HG02885 (cell line): ENCODE results near the gene ERI3.
A peak's percentile ranks its signal among the peaks of the same experiment; 100 is the strongest.

ENCODE experiments used
- ATAC-seq: cut with Tn5 transposase; IDR thresholded peaks from one replicate; pipeline ENCODE4 v1.9.1; 2021; ENCODE audit warnings: mild to moderate bottlenecking; ENCODE audit not compliant: unreplicated experiment, poor library complexity

ERI3 gene

GRCh38 chr1:44242746-44243145 lies 112.3 kb downstream of the ERI3 start:
- ATAC-seq: no peak

DNA sequence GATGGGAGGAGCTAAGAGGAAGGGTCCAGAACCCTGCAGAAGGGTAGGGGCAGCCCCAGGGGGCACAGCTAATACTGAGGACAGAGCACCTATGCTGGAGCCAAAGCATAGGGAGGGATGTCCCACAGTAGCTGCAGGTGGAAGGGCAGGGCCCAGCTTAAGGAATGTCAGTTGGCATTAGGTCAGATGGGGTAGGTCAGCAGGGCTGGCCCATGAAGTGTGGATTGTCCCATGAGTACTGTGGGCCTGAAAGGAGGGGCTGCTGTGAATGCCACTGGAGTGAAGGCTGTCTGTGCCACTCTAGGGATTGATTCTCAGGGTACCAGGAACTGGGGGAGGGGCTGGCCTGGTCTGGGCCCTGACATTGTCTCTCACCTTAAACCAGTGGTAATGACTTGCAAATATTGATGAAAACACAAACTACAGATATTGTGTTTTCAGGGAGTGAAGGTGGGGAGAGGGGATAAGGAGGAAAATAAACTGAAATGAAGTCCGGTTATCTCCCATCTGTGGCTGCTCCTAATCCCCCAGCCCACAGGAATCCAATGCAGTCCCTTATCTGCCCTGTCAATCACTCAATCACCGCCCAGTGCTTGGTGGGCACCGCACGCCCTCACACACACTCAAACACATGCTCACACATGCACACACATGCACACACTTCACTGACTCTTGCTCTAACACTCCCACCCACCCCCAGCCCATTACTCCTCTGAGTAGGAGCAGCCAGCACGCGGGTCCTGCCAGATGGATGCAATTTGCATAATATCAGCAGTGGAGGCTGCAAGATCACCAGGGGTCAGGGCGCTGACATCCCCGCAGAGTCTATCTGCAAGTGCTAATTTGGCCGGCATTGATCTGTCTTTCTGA lies 114.0 kb downstream of the ERI3 start:
- no peak for ATAC-seq

DNA sequence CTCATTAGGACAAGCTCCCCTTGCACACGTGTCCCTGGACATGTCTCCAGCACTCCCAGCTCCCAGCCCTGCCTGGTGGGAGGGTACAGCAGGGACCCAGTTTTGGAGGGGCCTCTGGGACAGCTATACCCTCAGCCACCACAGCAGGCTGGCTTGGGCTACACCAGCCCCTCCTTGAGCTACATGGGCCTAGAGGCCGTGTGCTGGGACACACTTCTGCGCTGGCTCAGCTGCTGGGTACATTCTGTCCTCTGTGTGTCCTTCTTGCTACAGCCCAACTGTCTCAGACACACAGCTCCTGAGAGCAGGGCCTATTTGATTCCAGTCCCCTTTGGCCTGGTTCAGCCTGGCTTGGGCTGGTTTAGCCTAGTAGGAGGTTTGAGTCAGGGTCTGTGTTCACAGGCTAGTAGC lies 115.1 kb downstream of the ERI3 start:
- no peak for ATAC-seq

DNA sequence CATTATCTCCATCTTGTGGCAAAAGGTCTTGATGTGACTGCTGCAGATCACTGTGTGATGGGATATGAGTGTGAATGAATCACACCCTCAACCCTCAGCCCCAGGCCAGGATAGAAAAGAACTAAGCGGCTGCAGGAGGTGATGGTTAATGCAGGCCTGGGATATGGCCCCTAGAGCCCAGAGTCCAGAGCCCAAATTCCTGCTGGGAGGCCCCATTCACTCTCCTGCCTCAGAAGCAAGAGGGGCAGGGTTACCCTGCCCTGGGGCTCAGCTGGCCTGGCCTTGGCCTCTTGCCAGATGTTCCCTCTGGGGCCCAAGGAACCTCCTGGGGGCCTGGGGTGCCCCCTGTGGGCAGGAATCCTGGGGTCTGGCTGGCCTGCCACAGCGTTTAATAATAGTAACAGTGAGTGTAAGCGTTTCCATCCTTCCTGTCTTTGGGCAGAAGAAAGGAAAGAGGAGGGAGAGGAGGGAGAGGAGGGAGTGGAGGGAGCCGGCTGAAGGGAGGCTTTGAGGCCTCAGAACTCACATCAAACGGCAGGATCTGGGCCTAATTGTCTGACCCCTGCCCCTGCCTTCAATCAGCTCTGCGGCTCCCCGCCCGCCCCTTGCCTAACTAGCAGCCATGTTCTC lies 115.6 kb downstream of the ERI3 start:
- no peak for ATAC-seq

DNA sequence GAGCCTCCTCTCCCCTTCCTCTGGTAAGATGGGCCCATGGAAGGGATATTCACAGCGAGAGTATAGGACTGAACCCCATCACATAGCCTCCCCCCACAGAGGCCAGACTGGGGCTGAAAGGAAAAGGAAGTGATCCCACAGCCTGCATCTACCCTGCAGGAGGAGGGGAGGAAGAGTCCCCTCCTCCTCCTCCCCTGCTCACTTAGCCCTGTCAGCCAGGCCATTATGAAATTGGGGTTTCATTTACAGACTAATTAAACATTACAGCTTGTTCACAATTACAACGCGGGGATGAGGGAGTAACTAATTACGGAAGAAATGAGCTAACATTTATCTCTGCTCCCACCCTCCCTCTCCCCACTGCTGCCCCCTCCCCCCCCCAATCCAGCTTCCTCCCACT lies 116.4 kb downstream of the ERI3 start:
- ATAC-seq: no peak

GRCh38 chr1:44237721-44238457 lies 117.2 kb downstream of the ERI3 start:
- peak; percentile 58 for ATAC-seq

- ATAC-seq: no peak
Observed at GRCh38 chr1:44236490-44237272, 118.4 kb downstream of the ERI3 start.

DNA sequence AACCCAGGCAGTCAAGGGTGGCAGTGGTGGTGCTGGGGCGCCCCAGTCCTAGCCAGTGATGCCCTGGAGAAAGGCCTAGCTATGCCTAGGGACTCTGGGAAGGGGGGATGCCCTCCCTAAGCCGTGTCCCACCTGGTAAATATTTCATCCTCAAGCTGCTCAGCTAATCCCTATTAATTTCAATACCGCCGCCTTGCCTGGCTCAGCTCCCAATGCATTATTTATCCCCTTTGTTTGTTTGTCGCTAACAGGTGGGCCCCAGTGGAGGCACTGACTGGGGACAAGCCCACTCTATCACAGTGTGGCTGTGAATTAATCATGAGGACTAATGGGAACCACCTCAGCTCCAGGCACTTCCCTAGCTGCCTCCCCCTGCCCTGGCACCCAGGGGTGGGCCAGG lies 119.2 kb downstream of the ERI3 start:
- no peak for ATAC-seq

DNA sequence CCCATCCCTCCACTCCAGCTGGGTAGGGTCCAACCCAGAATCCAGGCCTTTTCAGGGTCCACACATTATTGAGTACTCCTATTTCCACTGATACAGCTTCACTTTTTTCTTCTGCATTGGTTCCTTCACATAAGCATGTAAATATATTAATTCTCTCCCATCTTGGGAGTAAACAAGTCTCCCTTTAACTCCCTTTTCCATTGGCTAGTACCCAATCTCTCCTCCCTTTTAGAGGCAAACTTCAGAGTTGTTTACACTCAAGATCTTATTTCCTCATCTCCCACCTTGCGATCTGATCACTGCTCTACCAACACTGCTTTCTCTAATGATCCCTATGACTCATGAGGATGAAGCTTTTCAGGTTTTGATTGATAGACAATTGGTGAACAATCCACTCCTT lies 121.5 kb downstream of the ERI3 start:
- no peak for ATAC-seq

GRCh38 chr1:44230796-44231195 lies 124.3 kb downstream of the ERI3 start:
- no peak for ATAC-seq

- ATAC-seq: no peak
Observed at GRCh38 chr1:44229435-44230167, 125.5 kb downstream of the ERI3 start.

- no peak for ATAC-seq
Observed at GRCh38 chr1:44228218-44228617, 126.8 kb downstream of the ERI3 start.

GRCh38 chr1:44227211-44227610 lies 127.8 kb downstream of the ERI3 start:
- no peak for ATAC-seq

- ATAC-seq: no peak
Observed at GRCh38 chr1:44225761-44226160, 129.3 kb downstream of the ERI3 start.

- no peak for ATAC-seq
Observed at GRCh38 chr1:44223187-44223610, 131.9 kb downstream of the ERI3 start.

DNA sequence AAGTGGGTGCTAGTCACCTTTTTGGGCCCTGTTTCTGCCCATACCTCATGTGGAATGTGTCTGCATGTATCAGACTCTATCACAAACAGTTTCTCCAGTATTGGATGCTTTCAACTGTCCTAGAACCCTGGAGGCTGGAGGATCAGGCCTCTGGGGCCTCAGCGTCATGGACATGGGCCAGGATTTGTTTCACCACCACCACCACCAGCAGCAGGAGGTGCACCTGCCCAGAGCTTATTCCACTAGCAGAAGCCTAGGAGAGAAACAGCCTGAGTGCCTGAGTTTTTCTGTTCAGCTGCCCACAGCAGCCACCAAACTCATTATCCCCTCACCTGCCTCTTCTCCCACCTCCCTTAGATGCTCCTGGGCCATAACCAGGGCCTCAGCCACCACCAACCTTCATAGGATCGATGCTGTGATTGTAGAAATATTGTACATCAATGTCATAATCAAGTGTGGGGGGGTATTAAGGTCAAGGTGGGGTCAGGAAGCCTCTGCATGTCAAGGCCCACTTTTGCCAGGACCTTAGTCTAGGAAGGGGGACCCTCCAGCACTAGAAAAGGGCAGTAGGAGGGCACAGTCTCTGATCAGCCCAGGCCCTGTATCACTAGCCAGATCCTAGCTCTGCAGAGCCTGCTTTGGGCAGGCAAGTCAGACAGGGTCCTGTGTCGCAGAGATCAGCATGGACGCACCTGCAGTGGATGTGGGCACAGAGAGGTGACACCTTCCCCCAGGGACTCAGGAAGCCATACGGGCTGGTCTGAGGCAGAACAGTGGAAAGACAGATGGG lies 132.5 kb downstream of the ERI3 start:
- no peak for ATAC-seq

DNA sequence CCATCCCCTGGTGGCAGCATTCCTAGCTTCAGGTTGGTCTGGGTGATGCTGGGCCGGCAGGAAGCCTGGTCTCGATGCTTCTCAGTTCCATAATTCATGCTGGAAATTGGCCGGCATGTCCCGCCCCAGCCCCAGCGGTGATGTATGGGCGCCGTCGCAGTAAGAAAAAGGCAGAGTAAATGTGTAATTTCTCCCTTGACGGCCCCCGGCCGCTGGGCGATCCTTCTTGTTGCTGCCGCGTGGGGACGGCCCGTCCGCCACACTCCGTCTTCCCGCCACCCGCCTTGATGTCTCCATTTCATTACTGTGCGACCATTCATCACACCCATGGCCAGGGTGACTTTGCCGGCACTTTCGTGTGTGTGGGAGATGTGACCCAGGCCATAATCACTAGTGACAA lies 133.3 kb downstream of the ERI3 start:
- no peak for ATAC-seq

- ATAC-seq: peak; percentile 69
Observed at GRCh38 chr1:44220755-44221154, 134.3 kb downstream of the ERI3 start.
